HG03354 (cell line): ENCODE measurements around the gene NPTXR.

Source experiments
- ATAC-seq: cut with Tn5 transposase; IDR thresholded peaks from one replicate; pipeline ENCODE4 v1.9.1; 2021; ENCODE audit warnings: mild to moderate bottlenecking; ENCODE audit not compliant: unreplicated experiment, poor library complexity, severe bottlenecking

The NPTXR gene

DNA sequence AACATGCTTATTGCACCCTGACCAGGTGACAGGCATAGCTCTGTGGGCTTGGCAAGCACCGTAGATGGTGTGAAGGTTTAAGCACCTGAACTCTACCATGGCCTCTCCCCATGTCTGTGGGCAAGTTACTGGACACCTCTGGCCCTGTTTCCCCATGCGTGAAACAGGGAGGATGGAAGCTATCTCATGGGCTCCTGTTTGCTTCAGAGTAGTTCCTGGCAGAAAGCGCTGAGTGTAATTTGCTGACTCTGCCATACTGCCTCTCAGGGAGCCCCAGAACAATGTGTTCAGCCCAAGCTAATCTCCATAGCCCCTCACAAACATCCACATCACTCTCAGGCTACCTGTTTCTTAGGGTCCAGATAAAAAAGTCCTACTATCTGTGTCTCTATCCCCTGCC lies 25.8 kb upstream of the NPTXR start:
- no peak for ATAC-seq

DNA sequence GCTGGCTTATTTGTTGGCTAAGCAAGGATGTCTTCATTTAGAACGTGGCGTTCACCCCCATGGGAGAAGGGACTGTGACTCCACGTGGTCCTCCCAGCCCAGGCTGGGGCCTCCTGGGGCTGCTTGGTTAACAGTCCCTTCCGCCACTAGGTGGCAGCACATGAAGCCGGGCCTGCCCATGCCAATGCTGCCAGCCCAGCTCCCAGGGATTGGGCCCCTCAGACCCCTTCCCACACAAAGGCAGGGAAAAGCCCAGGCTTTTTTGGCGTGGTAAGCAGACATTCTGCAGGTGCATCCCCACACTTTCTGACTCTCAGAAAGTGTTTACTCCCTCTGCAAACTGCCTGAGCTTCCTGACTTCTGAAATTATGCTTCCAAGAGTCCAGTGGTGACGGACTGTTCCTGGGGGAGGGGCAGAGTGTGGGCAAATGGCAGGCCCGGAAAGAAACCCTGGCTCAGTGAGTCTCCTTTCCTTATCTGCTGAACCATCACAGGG lies 25.1 kb upstream of the NPTXR start:
- ATAC-seq: no peak

DNA sequence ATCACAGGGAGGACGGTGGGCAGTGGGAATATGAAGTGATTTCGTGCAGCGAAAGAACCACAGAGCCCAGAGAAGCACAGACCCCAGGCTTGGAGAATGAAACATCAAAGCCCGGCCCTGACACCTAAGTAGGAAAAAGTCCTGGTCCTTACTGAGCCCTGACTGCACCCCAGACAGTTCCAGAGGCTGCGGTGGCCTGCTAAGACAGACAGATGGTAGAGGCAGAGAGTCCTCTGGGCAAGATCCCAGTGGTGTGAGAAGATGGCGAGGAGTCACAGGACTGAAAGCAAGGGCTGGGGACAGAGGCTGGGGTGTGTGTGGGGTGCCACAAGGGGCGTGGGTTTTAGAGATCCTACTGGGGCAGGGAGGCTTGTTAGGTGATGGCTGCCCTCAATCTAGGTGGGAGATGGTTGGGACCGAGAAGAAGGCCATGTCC lies 24.5 kb upstream of the NPTXR start:
- ATAC-seq: no peak

DNA sequence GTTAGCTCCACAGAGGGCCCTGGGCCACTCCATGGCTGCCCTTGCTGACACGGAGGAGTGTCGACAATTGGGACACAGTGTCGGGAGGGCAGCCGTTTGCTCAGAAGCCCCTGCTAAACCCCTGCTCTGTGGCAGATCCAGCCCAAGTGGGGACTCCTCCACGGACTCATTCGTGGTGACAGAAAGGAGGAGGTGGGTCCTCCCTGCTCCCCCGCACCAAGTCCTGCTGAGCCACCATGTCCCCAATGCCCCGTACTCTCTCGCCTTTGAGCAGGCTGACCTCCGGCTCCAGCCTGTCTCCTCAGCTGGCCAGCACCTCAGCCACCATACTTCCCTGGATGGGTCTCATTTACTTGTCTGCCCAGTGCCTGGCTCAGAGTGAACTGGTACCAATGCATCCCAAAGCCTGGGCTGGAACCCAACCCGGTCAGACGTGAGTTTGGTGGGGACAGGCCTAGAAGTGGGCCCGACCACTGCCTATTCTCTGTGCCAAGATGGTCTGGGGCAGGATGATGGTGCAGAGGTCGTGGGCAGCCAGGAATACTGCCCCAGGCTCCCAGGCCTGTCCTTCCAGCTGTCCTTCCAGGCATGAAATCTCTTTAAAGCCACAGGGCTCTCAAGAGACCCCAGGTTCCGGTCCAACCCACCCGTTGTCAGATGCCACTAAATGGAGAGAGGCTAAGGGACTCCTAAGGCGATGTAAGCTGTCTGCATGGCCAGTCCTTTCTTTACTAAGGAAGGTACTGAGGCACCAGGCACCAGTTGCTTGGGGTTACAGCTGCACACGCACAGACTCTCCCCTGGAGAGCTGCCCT lies 23.9 kb upstream of the NPTXR start:
- ATAC-seq: no peak

DNA sequence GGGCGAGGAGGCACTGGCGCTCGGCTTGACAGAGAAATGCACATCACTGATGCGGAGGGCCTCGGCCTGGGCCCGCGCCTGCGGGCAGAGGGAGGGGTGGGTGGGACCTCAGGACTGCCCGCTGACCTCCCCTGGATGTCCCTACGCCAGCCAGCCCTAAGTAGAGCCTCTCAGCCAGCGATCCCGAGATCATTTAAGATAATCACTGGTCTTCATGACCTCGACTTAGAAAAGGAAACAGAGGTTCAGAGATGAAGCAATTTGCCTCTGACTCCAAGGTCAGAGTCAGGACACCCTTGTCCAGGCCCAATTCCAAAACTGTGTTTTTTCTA lies 23.3 kb upstream of the NPTXR start:
- no peak for ATAC-seq

DNA sequence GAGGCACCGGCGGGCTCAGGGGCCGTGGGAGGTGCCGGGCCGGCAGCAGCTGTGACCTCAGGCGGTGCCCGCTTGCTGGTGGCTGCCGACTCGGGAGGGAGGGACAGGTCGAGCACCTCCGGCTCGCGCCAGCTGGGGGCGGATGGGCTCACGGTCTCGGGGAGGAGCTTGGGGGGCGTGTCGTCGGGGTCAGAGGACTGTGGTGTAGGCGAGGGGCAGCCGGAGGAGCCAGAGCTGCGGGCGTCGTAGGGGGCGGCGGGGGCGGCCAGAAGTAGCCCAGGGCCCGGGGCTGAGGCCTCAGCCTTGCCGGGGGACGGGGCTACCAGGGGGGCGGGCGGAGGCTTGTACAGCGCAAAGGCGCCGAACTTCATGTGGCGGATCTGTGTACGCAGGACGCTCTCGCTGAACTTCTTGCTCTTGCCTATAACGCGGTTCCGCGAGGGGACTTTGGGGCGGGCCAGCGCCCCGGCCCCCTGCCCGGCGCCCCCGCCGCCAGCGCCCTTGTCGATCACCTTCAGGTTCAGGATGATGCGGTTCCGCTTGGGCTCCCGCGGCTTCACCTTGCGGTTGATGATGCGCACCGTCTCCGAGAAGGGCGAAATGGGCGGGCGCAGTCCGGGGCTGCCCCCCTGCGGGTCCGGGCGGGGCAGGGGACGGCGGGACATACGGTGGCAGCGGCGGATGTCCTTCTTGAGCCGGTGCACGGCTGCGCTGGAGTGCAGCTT lies 22.7 kb upstream of the NPTXR start:
- ATAC-seq: no peak

DNA sequence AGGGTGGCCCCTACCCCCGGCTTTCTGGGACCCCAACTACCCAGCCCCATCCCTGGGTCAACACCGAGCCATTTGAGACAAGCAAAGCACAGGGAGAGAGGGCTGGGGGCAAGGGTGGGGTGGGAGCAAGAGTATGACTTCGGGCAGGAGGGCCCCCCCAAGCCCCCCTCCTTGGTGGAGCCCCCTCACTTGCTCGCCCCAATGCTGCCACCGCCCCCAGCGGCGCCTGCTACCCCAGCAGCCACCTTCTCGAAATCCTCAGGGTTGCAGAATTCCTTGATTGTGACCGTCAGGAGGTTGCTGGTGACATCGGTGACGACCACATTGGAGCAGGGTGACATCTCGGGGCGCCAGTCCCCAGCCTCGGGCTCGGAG lies 22.2 kb upstream of the NPTXR start:
- no peak for ATAC-seq

DNA sequence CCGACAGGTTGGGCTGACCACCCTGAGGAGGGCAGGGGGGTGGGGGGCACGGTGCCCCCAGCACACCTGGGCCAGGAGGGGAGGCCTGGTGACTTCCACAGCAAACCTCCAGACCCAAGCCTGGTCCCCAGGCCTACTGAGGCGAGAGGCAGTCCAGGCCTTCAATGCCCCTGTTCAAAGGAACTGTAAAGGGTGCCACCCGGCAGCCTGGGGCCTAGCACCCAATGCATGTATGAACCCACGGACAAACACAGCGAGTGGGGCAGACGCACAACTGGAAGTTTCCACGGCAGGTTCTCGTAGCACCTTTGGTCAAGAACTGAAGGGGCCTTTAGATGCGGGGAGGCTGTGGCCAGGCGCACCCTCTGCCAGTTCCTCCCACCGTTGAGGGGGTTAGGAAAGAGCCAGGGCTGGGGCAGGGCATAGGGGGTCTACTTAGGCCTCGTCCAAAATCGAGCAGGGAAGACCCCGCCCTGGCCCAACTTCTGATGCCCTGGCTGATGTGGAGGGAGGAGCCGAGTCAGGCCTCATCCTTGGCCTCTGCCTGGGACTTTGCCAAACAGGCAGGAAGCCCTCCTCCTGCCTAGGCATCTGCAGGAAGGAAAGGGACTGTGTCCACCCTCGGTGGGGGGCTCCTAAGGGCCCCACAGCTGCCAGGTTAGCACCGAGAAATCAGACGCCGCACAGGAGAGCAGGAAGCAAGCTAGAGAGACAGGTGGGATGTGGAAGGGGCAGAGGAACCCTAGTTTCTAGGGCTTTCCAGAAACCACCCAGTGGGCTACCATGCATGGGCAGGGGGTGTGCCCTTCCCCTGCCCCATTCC lies 21.6 kb upstream of the NPTXR start:
- no peak for ATAC-seq

DNA sequence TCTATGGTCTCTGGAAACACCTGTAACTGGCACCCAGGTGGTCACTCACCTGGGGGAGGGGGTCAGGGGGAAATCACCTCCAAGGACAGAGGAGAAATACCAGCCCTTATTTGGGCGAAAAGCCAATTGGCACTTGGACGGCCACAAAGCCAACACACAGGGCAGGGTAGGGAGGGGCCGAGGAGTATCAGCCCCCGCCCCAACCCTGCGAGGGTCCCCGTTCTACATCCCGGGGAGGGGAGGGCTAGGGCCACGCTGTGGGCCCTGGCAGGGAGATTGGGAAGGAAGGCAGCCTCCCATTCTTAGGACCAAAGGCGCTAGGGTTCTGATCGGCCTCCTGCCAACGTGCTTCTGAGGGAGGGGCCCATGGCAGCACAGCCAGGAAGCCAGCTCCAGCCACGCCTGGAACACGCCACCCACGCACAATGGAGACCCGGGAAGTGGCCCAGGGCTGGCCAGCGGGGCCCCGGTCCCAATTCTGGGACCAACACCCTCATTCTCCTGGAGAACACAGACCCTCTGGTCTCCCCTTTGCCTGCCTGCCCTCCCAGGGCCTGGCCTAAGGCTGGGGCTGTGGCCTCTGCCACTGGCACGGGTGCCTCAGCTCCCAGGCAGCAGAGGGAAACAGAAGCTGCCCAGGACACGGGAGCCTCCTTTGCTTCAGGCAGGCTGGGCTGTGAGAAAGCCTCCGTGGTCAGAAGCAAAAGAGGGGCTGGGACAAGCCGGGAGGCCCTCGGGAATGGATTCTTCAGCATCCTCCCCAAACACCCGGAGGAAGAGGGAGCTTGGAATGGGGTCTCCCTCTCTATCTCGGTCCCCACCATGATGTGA lies 20.7 kb upstream of the NPTXR start:
- no peak for ATAC-seq

DNA sequence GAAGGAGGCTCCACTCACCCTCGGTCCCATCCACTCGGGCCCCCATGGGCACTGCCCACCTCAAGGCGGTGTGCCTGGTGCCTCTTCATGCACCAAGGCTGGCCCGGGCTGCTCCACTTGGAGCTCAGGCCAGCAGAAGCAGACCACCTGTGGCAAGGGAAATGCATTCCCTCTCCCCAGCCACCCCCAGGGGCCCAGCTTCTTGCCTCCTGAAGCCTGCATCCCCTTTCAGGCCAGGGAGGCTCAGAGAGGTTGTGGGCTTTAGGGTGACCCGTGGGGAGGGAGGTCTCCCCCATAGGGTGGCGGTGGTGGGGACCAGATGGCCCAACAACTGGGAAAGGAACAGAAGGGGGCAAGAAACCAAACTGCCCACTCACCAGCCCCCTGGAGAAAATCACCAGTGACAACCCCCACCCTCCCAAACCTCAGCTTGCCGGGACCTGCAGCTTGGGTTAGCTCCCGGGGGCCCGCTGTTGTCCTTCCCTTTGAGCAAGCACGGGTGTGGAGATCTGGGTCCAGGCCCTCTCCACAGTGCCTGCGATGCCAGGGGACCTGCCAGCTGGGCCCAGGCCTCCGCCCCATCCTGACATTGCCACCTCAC lies 19.8 kb upstream of the NPTXR start:
- no peak for ATAC-seq

DNA sequence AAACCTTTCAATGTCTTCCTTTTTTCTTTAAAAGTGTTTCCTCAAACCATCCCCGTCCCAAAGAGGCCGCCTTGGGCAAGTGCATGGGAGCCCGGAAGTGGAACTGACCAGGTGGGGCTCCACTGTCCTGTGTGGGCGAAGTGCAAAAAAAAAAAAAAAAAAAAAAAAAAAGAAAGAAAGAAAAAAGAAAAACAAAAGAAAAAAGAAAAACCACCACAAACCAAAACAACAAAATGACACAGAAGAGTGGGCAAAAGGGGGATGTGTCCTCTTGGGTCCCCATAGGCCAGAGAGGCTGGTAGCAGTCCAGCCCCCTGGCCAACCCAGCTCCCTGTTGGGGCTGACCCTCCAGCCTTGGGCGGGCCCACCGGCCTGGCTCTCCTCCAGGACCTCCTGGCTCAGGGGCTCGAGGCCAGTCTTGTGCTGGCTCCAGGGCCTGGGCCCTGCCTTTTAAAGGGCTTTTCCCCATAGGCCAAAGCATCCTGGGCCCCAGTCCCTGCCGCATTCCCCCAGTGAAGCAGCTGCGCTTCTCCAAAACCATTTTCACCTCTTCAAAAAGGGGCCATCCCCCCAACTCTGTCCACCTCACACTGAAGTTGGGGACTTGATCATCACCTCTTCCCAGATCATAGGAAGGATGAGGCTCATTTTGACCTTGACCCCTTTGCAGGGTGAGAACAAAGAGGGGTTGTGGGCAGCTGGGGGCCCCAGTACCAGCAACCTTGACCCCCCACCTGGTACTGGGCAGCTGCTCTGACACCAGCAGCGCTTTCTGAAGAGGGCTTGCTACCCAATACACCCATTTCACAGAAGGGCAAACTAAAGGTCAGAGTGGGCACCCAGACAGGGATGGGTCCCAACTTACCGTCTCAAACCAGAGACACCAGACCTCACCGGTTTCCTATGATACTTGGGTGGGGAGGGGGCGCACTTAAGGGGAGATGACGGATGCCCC lies 18.8 kb upstream of the NPTXR start:
- no peak for ATAC-seq

DNA sequence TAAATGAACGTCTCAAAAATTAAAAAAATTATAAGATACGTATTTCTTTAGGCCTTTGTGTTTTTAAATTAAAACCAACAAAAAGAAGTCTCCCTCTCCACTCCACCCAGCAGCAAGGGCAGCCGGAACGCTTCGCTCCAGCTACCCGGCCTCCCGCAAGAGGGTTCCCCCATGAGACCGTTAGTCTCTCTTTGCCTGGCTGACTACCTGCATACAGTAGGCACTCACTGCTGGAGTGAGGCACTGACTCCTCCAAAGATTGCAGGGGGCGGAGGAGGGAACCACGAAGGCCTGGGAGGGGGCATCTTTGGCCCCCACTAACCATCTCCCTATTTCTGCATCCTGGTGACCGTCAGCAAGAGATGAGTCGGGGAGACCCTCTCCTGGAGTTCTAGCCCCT lies 18.1 kb upstream of the NPTXR start:
- no peak for ATAC-seq

DNA sequence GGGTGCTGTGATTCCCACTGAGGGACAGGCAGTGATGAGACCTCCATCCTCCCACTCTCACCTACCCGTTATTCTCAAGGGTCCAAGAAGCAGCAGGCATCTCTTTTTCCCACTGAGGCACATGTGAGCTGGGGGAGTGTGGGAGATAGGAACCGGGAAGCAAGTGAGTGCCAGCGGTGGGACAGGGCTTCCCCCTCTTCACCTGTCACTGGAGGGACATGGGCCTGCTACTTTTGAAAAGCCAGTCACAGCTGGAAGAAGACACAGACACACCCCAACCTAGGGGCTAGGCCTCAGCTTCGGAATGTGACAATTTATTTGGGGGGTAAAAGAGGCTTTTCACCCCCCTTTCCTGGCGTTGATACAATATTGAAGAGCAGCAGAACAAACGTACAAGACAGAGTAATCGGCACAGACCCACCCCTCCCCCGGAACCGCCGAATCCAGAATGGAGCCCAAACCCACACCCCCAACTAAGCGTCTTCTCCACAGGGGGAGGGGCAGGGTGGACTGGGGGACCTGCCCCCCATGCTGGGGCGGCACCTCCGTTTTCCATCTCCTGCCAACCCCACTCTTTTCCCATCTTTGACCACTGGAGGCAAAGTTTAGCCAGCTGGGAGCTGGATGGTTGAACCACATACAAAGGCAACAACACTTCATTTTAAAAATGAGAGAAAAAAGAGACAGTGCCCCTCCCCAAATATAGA lies 17.5 kb upstream of the NPTXR start:
- no peak for ATAC-seq

DNA sequence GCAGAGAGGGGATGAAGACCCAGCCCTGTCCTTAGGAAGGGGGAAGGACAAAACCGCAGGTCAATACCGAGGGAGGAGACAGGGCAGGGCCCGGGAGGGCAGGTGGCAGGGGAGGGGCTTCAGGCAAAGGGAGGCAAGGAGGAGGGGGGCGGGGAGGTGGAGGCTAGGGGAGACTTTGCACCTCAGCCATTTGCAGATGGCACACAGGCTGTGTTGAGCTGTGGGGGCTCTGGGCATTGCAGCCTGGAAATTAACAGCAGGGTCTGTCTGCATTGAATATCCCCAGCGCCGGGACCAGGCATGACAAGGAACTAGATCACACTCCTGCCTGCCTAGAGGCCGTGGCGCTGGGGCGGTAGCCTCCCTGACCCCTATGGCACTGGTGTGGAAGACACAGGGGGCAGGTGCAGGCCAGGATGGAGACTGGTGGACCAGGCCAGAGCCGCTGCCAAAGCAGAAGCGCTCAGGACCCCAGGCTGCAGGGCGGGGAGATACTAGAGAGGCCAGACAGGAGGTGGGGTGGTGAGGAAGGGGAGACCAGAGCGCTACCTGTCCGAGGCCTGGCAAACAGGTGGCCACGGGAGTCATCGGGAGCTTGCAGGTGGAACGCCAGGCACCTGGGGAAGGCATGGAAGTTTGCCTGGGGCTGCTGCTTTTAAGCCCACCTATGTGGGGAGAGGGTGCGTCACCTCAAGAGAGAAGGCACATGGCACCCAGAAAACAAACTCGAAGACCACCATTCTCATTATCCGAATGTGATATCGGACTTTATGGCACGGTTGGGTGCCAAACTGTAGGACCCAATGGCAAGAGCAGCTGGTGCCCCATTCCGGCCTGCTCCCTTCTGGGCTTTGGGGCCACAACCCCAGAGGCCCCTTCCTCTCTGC lies 16.7 kb upstream of the NPTXR start:
- ATAC-seq: no peak

DNA sequence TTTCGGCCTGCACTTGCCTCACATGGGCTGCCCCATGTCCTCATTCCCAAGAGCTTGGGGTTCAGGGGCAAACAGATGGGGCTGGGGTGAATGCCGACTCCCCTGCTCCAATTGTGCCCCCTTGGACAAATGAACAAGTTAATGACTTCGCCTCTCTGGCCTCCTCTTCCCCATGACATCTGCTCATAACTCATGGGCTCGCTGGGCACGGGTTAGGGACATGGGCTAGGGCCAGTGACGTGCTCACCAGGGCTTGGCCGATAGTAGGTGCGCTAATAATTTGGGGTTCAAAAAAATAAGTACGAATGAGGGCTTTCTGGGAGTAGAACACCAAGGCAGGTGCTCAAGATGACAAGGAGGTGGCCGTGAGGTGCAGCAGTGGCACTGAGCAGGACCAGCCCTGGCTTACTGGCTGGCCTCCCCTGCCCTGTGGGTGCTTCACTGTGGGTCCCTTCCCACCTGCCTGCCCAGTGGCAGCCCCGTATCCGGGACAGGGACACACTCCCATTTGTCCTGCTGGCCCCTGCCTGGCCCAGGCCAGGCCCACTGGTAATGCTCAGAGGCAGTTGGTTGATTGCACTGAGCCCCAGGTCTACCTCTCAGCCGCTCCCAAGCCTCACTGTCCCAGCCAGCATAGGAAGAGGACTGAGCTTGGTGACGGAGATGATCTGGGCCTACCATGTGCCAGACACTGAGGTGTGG lies 15.9 kb upstream of the NPTXR start:
- no peak for ATAC-seq

DNA sequence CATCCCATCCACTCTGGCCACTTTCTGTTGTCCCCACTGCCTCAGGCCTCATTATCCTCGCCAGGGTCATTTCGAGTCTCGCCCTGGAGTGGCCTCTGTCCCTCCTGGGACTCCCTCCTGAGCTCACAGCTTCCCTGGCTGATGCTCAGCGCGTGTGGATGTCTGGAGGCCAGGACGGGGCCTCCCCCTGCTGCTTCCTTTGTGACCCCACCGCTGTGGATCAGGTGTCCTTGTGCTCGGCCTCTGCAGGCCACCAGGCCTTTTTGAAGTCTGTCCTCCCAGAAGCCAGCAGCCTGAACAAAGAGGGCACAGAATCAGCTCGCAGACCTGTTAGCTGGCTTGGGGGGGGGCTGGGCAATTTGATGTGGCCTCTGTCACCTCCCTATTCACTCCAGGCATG lies 14.7 kb upstream of the NPTXR start:
- no peak for ATAC-seq
